ENCODE measurements around the gene RBM12.

DNA sequence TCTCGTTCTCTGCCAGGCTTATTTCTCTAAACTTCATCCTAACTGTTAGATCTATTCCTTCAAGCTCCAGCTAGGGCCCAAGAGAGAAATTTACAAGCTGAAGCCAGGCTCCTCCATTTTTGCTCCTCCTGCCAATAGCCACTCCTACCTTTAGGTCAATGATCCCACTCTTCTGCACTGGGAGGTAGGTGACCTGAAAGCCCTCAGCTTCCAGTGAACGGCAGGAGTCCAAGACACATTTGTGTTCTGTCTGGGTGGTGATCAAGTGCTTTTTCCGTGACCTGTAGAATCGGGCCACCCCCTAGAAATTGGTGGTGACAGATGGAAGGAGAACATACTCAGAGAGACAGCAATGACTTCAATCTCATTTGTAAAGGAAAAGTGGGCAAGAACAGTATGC lies 25.6 kb upstream of the RBM12 start:
- TF ChIP-seq CTCF (IDR thresholded peaks at IDR 0.05; ENCODE audit: borderline replicate concordance, extremely low read depth, low read length, poor library complexity, severe bottlenecking) (no peak), EZH2 (IDR thresholded peaks at IDR 0.05; ENCODE audit: borderline replicate concordance, low read depth, low read length, severe bottlenecking) (no peak)
